ENCODE data around the gene MAOA.

MAOA gene

DNA sequence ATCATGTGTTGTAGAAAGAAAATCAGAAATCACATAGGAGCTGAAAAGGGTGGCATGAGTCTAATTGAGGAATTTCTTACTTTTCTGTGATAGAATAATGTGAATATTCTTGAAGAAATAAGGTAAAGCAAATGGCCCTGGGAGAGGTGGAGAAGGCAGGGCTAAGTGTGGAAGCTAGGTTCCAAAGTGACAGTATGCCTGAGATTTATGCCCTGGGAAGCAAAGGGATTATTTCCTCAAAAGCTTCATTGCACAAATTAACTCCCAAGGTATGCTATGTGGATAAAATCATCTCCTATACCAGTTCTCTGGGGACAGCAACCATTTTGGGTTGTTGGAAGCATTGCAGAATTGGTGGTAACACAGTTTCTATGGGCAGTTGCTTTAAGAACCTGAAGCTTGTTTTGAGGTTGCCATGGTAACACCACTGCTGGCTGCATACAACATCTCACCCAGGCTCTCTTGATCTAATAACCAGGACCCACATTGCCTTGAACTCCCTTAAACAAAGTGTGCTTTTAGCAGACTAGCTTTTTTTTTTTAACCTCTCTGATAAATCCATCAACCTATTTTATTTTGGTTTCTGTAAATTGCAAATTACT lies 21.0 kb downstream of the MAOA start:
- no peaks in the 10 kb centered on the region for H4K20me1 ChIP-seq (ENCODE audit: insufficient read depth, low read length, poor library complexity, severe bottlenecking)
- H3K4me1 ChIP-seq (ENCODE audit: insufficient read depth, low read length, poor library complexity, severe bottlenecking): no peaks in the 10 kb centered on the region
- TF ChIP-seq, protein P1, sequence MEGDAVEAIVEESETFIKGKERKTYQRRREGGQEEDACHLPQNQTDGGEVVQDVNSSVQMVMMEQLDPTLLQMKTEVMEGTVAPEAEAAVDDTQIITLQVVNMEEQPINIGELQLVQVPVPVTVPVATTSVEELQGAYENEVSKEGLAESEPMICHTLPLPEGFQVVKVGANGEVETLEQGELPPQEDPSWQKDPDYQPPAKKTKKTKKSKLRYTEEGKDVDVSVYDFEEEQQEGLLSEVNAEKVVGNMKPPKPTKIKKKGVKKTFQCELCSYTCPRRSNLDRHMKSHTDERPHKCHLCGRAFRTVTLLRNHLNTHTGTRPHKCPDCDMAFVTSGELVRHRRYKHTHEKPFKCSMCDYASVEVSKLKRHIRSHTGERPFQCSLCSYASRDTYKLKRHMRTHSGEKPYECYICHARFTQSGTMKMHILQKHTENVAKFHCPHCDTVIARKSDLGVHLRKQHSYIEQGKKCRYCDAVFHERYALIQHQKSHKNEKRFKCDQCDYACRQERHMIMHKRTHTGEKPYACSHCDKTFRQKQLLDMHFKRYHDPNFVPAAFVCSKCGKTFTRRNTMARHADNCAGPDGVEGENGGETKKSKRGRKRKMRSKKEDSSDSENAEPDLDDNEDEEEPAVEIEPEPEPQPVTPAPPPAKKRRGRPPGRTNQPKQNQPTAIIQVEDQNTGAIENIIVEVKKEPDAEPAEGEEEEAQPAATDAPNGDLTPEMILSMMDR (conservative IDR thresholded peaks at IDR 0.05; ENCODE audit: low read length): no peak
- H3K9ac ChIP-seq (ENCODE audit: low read depth, low read length, poor library complexity, severe bottlenecking): no peak overlapping the region
- no peak overlapping the region for H3K4me2 ChIP-seq (ENCODE audit: low read depth, low read length, poor library complexity, severe bottlenecking)
- H3K36me3 ChIP-seq (ENCODE audit: insufficient read depth, low read length): no peaks in the 10 kb centered on the region
- no peaks in the 10 kb centered on the region for H3F3A ChIP-seq (ENCODE audit: low read depth)
- no peaks in the 10 kb centered on the region for H3K79me2 ChIP-seq (ENCODE audit: insufficient read depth, low read length)
- no peaks in the 10 kb centered on the region for H3K9me3 ChIP-seq (ENCODE audit: insufficient read depth, low read depth, low read length)
- H3K4me3 ChIP-seq (ENCODE audit: low read length, poor library complexity, severe bottlenecking): no peak overlapping the region
- H3K9me2 ChIP-seq (replicated peaks; ENCODE audit: low read depth, low read length): no peaks in the 10 kb centered on the region
- H3K27me3 ChIP-seq (ENCODE audit: insufficient read depth, low read length, poor library complexity, severe bottlenecking): no peaks in the 10 kb centered on the region
- no peak overlapping the region for H2AFZ ChIP-seq (ENCODE audit: low read length)

DNA sequence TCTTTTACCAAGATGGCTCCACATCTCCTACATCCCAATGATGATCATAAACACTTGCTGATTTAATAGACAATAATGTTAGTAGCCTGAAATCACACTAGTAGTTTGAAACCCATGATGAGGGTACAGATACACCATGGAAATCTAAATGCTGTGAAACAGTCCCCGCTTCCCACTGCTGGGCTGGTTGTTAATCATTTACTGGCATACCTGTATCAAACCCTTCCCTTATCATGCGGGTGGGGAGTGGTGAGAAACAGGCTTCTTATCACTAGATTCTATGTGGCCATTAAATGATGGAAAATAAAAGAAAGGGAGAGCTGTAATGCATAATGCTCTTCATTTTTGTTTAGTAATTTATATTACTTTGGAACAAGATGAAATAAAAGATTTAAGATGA lies 21.9 kb downstream of the MAOA start:
- Histone ChIP-seq H3K79me2 (ENCODE audit: insufficient read depth, low read length) (no peaks in the 10 kb centered on the region), H4K20me1 (ENCODE audit: insufficient read depth, low read length, poor library complexity, severe bottlenecking) (no peaks in the 10 kb centered on the region), H3K4me2 (ENCODE audit: low read depth, low read length, poor library complexity, severe bottlenecking) (no peak overlapping the region), H3K27me3 (ENCODE audit: insufficient read depth, low read length, poor library complexity, severe bottlenecking) (no peaks in the 10 kb centered on the region), H3K9ac (ENCODE audit: low read depth, low read length, poor library complexity, severe bottlenecking) (no peak overlapping the region), H3F3A (ENCODE audit: low read depth) (no peaks in the 10 kb centered on the region), H3K9me3 (ENCODE audit: insufficient read depth, low read depth, low read length) (no peaks in the 10 kb centered on the region), H3K4me3 (ENCODE audit: low read length, poor library complexity, severe bottlenecking) (no peak overlapping the region), H2AFZ (ENCODE audit: low read length) (no peak overlapping the region), H3K9me2 (replicated peaks; ENCODE audit: low read depth, low read length) (no peaks in the 10 kb centered on the region), H3K36me3 (ENCODE audit: insufficient read depth, low read length) (no peaks in the 10 kb centered on the region), H3K4me1 (ENCODE audit: insufficient read depth, low read length, poor library complexity, severe bottlenecking) (no peaks in the 10 kb centered on the region)
- no peak for TF ChIP-seq EZH2phosphoT487 (IDR thresholded peaks at IDR 0.05; ENCODE audit: borderline replicate concordance)
- TF ChIP-seq, protein P1 (conservative IDR thresholded peaks at IDR 0.05; ENCODE audit: low read length): no peak

DNA sequence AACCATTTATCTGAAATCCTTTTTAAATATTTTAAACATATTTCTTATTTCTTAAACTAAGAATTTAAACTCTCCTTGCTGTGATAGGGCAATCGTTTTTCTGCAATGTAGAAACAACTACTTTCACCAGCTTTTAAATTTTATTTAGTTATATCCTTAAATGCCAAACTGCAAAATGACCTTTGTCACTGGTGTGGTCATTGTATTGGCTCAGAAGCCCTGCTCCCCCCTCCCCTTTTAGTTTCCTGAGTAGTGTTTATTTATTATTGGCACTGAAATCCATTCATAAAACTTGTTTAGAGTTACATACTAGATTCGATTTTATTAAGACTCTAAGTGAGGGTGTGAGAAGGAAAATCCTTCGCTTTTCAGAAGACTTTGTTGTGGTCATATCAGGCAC lies 23.0 kb downstream of the MAOA start:
- H3K9ac ChIP-seq (ENCODE audit: low read depth, low read length, poor library complexity, severe bottlenecking): no peak overlapping the region
- H3K36me3 ChIP-seq (ENCODE audit: insufficient read depth, low read length): no peaks in the 10 kb centered on the region
- H3K4me3 ChIP-seq (ENCODE audit: low read length, poor library complexity, severe bottlenecking): no peak overlapping the region
- H3K79me2 ChIP-seq (ENCODE audit: insufficient read depth, low read length): no peaks in the 10 kb centered on the region
- no peaks in the 10 kb centered on the region for H3K4me1 ChIP-seq (ENCODE audit: insufficient read depth, low read length, poor library complexity, severe bottlenecking)
- no peak overlapping the region for H2AFZ ChIP-seq (ENCODE audit: low read length)
- H3K27me3 ChIP-seq (ENCODE audit: insufficient read depth, low read length, poor library complexity, severe bottlenecking): no peaks in the 10 kb centered on the region
- no peaks in the 10 kb centered on the region for H4K20me1 ChIP-seq (ENCODE audit: insufficient read depth, low read length, poor library complexity, severe bottlenecking)
- no peaks in the 10 kb centered on the region for H3F3A ChIP-seq (ENCODE audit: low read depth)
- TF ChIP-seq, protein P1 (conservative IDR thresholded peaks at IDR 0.05; ENCODE audit: low read length): no peak
- TF ChIP-seq EZH2phosphoT487 (IDR thresholded peaks at IDR 0.05; ENCODE audit: borderline replicate concordance): no peak
- H3K4me2 ChIP-seq (ENCODE audit: low read depth, low read length, poor library complexity, severe bottlenecking): no peak overlapping the region
- H3K9me2 ChIP-seq (replicated peaks; ENCODE audit: low read depth, low read length): no peaks in the 10 kb centered on the region
- H3K9me3 ChIP-seq (ENCODE audit: insufficient read depth, low read depth, low read length): no peaks in the 10 kb centered on the region

Data from Loucy (cell line).